Measurements from ENCODE around the gene MAP1S. TPM values are rescaled to one million over a fixed set of nuclear protein-coding genes. Genes with fewer than 3 reads are reported as not detected.

Gene MAP1S
- total and polyA plus RNA-seq, 2 of the 8 experiments (the other 6 are each of a cell fraction or from before 2014, with no cell fraction given), result 66.7 to 115 TPM

GRCh38 chr19:17706750-17707181 lies 12.5 kb upstream of the MAP1S start (continued):
- TF ChIP-seq, protein P1, sequence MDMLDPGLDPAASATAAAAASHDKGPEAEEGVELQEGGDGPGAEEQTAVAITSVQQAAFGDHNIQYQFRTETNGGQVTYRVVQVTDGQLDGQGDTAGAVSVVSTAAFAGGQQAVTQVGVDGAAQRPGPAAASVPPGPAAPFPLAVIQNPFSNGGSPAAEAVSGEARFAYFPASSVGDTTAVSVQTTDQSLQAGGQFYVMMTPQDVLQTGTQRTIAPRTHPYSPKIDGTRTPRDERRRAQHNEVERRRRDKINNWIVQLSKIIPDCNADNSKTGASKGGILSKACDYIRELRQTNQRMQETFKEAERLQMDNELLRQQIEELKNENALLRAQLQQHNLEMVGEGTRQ (IDR thresholded peaks at IDR 0.05; ENCODE audit: low read length), result peak; percentile 80
- TF ChIP-seq SP2 (IDR thresholded peaks at IDR 0.05; ENCODE audit: low read length), result peak; percentile 30
- no peak for TF ChIP-seq CHD1 (IDR thresholded peaks at IDR 0.05; ENCODE audit: low read depth, low read length)
- TF ChIP-seq EP300 (IDR thresholded peaks at IDR 0.05; ENCODE audit: borderline replicate concordance in 1 of 2, low read depth in 2 of 2, low read length in 2 of 2), result no peak
- no peak for TF ChIP-seq HDAC2 (IDR thresholded peaks at IDR 0.05; ENCODE audit: borderline replicate concordance in 1 of 2, low read depth in 2 of 2, low read length in 2 of 2)
- no peak for TF ChIP-seq NANOG (IDR thresholded peaks at IDR 0.05; ENCODE audit: insufficient read depth, low read depth, low read length, poor library complexity, severe bottlenecking)
- no peak for TF ChIP-seq RXRA (IDR thresholded peaks at IDR 0.05; ENCODE audit: insufficient read depth, low read depth, low read length)
- no peak for TF ChIP-seq HDAC6 (IDR thresholded peaks at IDR 0.05; ENCODE audit: low read depth, low read length)
- no peak for TF ChIP-seq SIX5 (IDR thresholded peaks at IDR 0.05; ENCODE audit: low read depth, low read length)
- TF ChIP-seq SUZ12 (IDR thresholded peaks at IDR 0.05; ENCODE audit: low read length), result no peak
- TF ChIP-seq, protein P2, sequence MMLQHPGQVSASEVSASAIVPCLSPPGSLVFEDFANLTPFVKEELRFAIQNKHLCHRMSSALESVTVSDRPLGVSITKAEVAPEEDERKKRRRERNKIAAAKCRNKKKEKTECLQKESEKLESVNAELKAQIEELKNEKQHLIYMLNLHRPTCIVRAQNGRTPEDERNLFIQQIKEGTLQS (IDR thresholded peaks at IDR 0.05; ENCODE audit: insufficient read depth, low read depth, low read length), result no peak
- TF ChIP-seq SP1 (IDR thresholded peaks at IDR 0.05; ENCODE audit: low read depth, low read length), result peak; percentile 83
- no peak for TF ChIP-seq POU5F1 (IDR thresholded peaks at IDR 0.05; ENCODE audit: low read depth, low read length)
- TF ChIP-seq TAF7 (optimal IDR thresholded peaks at IDR 0.05; ENCODE audit: borderline replicate concordance, low read depth, low read length), result no peak
- TF ChIP-seq CTCF (IDR thresholded peaks at IDR 0.05; ENCODE audit: control extremely low read depth in 1 of 3, insufficient read depth in 1 of 3, low read depth in 1 of 3, low read length in 3 of 3), result no peak
- TF ChIP-seq GABPA (IDR thresholded peaks at IDR 0.05; ENCODE audit: borderline replicate concordance, insufficient read depth, low read length), result no peak
- TF ChIP-seq CREB1 (IDR thresholded peaks at IDR 0.05), result no peak; the same call in 1 of the 2 replicates
- no peak for TF ChIP-seq KDM4A (IDR thresholded peaks at IDR 0.05; ENCODE audit: low read depth, low read length, severe bottlenecking)
- TF ChIP-seq CHD2 (IDR thresholded peaks at IDR 0.05; ENCODE audit: low read length), result peak; percentile 56; the same call in 1 of the 2 replicates
